Measurements from ENCODE around the gene RDH16.
"Not testable (repeated sequence)": the region's sequence is repeated elsewhere in the genome, so short reads cannot be mapped to it uniquely, and the experiment has no call there.

RDH16 gene

DNA sequence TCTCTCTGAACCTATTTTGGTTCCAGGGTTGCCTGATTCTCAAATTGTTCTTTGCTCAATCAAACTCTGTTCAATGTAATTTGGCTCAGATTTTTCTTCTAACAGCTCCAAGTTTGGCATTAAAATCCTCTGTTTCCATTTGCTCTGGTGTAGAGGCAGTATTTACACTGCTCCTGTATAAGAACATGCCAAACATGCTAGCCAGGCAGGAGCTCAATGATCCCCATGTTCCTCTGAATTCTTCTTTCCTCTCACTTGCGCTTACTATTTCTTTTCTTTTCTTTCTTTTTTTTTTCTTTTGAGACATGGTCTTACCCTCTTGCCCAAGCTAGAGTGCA lies 40.4 kb downstream of the RDH16 start:
- Histone ChIP-seq H3K9me3 (ENCODE audit: control insufficient read depth, insufficient read depth, low read depth, low read length) (0 out of 2 replicates have a peak, but pooled peaks cover 3% of the 10 kb centered on the region), H3K4me3 (ENCODE audit: low read depth, low read length) (no peak overlapping the region), H3K36me3 (ENCODE audit: control insufficient read depth, insufficient read depth, low read length) (no peaks in the 10 kb centered on the region), H3K9ac (ENCODE audit: low read length) (no peak overlapping the region), H3K27me3 (ENCODE audit: control insufficient read depth, insufficient read depth, low read length) (no peaks in the 10 kb centered on the region), H3K4me1 (ENCODE audit: control insufficient read depth, insufficient read depth, low read length) (no peaks in the 10 kb centered on the region), H3K27ac (ENCODE audit: low read depth, low read length) (no peak overlapping the region)

GRCh38 chr12:56916296-56916995 lies 41.0 kb downstream of the RDH16 start:
- H3K9me3 ChIP-seq (ENCODE audit: control insufficient read depth, insufficient read depth, low read depth, low read length) = 0 out of 2 replicates have a peak, but pooled peaks cover 5% of the 10 kb centered on the region
- no peaks in the 10 kb centered on the region for H3K36me3 ChIP-seq (ENCODE audit: control insufficient read depth, insufficient read depth, low read length)
- no peak overlapping the region for H3K9ac ChIP-seq (ENCODE audit: low read length)

DNA sequence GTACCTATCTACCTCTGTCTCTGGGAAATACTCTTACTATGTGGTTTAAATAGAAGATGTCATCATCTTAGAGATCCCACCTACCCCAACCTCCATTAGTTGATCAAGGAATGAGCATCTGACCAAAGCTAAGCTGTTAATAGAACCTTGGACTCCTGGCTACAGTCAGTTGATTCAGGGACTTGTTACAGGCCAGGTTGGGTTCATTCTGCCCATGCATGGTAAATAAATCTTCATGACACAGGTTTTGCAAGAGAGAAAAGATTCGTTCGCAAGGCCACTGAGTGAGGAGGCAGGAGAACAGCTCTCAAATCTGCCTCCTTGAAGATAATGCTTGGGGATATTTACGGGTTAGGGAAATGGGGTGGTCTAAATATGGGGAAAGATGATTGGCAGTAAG lies 42.7 kb downstream of the RDH16 start:
- H3K36me3 ChIP-seq (ENCODE audit: control insufficient read depth, insufficient read depth, low read length) = no peaks in the 10 kb centered on the region
- H3K9ac ChIP-seq (ENCODE audit: low read length) = no peak overlapping the region
- H3K27me3 ChIP-seq (ENCODE audit: control insufficient read depth, insufficient read depth, low read length) = no peaks in the 10 kb centered on the region
- H3K9me3 ChIP-seq (ENCODE audit: control insufficient read depth, insufficient read depth, low read depth, low read length) = peaks cover 10% of the 10 kb centered on the region
- H3K27ac ChIP-seq (ENCODE audit: low read depth, low read length) = no peak overlapping the region
- no peak overlapping the region for H3K4me3 ChIP-seq (ENCODE audit: low read depth, low read length)
- H3K4me1 ChIP-seq (ENCODE audit: control insufficient read depth, insufficient read depth, low read length) = no peaks in the 10 kb centered on the region

More at GRCh38 chr12:56916296-56916995, 41.0 kb downstream of the RDH16 start:
- H3K4me3 ChIP-seq (ENCODE audit: low read depth, low read length) = no peak overlapping the region
- no peaks in the 10 kb centered on the region for H3K4me1 ChIP-seq (ENCODE audit: control insufficient read depth, insufficient read depth, low read length)
- H3K27me3 ChIP-seq (ENCODE audit: control insufficient read depth, insufficient read depth, low read length) = no peaks in the 10 kb centered on the region
- H3K27ac ChIP-seq (ENCODE audit: low read depth, low read length) = no peak overlapping the region

GRCh38 chr12:56914256-56914655 lies 43.2 kb downstream of the RDH16 start:
- Histone ChIP-seq H3K36me3 (ENCODE audit: control insufficient read depth, insufficient read depth, low read length) (no peaks in the 10 kb centered on the region), H3K9me3 (ENCODE audit: control insufficient read depth, insufficient read depth, low read depth, low read length) (peaks cover 15% of the 10 kb centered on the region), H3K27me3 (ENCODE audit: control insufficient read depth, insufficient read depth, low read length) (no peaks in the 10 kb centered on the region), H3K4me1 (ENCODE audit: control insufficient read depth, insufficient read depth, low read length) (no peaks in the 10 kb centered on the region), H3K27ac (ENCODE audit: low read depth, low read length) (no peak overlapping the region), H3K9ac (ENCODE audit: low read length) (no peak overlapping the region), H3K4me3 (ENCODE audit: low read depth, low read length) (no peak overlapping the region)

- not testable (repeated sequence) for H3K27me3 ChIP-seq (ENCODE audit: control insufficient read depth, insufficient read depth, low read length); H3K4me1 ChIP-seq (ENCODE audit: control insufficient read depth, insufficient read depth, low read length); H3K4me3 ChIP-seq (ENCODE audit: low read depth, low read length); H3K27ac ChIP-seq (ENCODE audit: low read depth, low read length); H3K9ac ChIP-seq (ENCODE audit: low read length); H3K36me3 ChIP-seq (ENCODE audit: control insufficient read depth, insufficient read depth, low read length)
- peaks cover 34% of the 10 kb centered on the region for H3K9me3 ChIP-seq (ENCODE audit: control insufficient read depth, insufficient read depth, low read depth, low read length)
Observed at GRCh38 chr12:56909403-56909802, 48.0 kb downstream of the RDH16 start.

DNA sequence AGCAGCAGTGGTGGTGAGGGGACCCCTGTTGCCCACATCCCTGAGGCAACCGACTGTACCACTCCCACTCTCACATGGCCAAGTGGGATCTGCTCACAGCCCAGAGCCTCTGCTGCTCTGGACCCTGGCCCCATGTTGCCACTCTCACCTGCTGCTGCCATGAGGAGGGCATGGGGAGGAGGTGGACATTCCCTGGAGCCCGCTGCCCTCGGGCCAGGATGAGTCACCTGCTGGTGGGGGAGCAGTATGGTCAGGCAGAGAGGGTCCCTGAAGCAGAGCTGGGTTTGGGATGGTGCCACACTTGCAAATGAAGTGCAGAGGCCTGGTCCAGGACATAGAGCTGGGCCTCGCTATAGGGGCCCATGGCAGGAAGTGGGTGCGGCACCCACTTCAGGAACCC lies 49.3 kb downstream of the RDH16 start:
- Histone ChIP-seq H3K27ac (ENCODE audit: low read depth, low read length) (no peak overlapping the region), H3K9me3 (ENCODE audit: control insufficient read depth, insufficient read depth, low read depth, low read length) (peaks cover 40% of the 10 kb centered on the region), H3K36me3 (ENCODE audit: control insufficient read depth, insufficient read depth, low read length) (no peaks in the 10 kb centered on the region), H3K27me3 (ENCODE audit: control insufficient read depth, insufficient read depth, low read length) (no peaks in the 10 kb centered on the region), H3K4me1 (ENCODE audit: control insufficient read depth, insufficient read depth, low read length) (no peaks in the 10 kb centered on the region), H3K9ac (ENCODE audit: low read length) (no peak overlapping the region), H3K4me3 (ENCODE audit: low read depth, low read length) (no peak overlapping the region)

DNA sequence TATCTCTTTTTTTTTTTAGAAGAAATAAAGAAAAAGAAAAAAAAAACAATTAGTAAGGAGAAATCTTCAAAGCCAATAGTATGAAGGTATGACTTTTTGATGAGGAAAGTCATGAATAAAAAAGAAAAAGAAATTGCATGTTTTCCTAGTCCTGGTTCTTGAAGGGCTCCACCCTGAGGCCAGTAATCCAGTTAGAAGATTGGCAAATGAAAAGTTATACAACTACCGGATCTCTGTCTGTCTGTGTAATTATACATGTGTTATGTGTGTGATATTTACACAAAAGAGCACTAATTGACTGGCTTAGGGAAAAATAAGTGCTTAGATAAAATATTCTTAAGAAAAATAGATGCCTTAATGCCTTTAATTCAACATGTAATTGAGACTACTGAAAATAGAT lies 51.6 kb downstream of the RDH16 start:
- no peak overlapping the region for H3K27ac ChIP-seq (ENCODE audit: low read depth, low read length)
- H3K4me1 ChIP-seq (ENCODE audit: control insufficient read depth, insufficient read depth, low read length) = no peaks in the 10 kb centered on the region
- no peaks in the 10 kb centered on the region for H3K36me3 ChIP-seq (ENCODE audit: control insufficient read depth, insufficient read depth, low read length)
- peaks cover 52% of the 10 kb centered on the region for H3K9me3 ChIP-seq (ENCODE audit: control insufficient read depth, insufficient read depth, low read depth, low read length)
- H3K4me3 ChIP-seq (ENCODE audit: low read depth, low read length) = no peak overlapping the region
- no peaks in the 10 kb centered on the region for H3K27me3 ChIP-seq (ENCODE audit: control insufficient read depth, insufficient read depth, low read length)
- H3K9ac ChIP-seq (ENCODE audit: low read length) = no peak overlapping the region

GRCh38 chr12:56903374-56903773 lies 54.0 kb downstream of the RDH16 start:
- H3K9ac ChIP-seq (ENCODE audit: low read length) = no peak overlapping the region
- no peaks in the 10 kb centered on the region for H3K36me3 ChIP-seq (ENCODE audit: control insufficient read depth, insufficient read depth, low read length)
- H3K27me3 ChIP-seq (ENCODE audit: control insufficient read depth, insufficient read depth, low read length) = no peaks in the 10 kb centered on the region
- no peak overlapping the region for H3K27ac ChIP-seq (ENCODE audit: low read depth, low read length)
- no peaks in the 10 kb centered on the region for H3K4me1 ChIP-seq (ENCODE audit: control insufficient read depth, insufficient read depth, low read length)
- no peak overlapping the region for H3K4me3 ChIP-seq (ENCODE audit: low read depth, low read length)
- H3K9me3 ChIP-seq (ENCODE audit: control insufficient read depth, insufficient read depth, low read depth, low read length) = peaks cover 48% of the 10 kb centered on the region
